Lower lobe of right lung (tissue), 2 donors: ENCODE measurements around the gene GEN1. TPM values are rescaled to one million over a fixed set of nuclear protein-coding genes. Genes with fewer than 3 reads are reported as not detected.

Experiments
- ATAC-seq, 2 donors: fragments of 200-7000 bp; cut with Tn5 transposase; one replicate each; pipeline ENCODE4 v1.9.1; 2020 to 2022; ENCODE audit warnings: mild to moderate bottlenecking in 2 of 2, moderate library complexity in 2 of 2
- DNase-seq: peaks from one replicate; pipeline ENCODE4 v3.0.0-alpha.2; 2020
- H3K27ac ChIP-seq: fragments of 200-600 bp; one replicate; pipeline ENCODE4 v1.8.0; 2022
- H3K27me3 ChIP-seq: fragments of 200-600 bp; one replicate; pipeline ENCODE4 v1.8.0; 2022; ENCODE audit warnings: low read depth
- H3K36me3 ChIP-seq: fragments of 200-600 bp; one replicate; pipeline ENCODE4 v1.8.0; 2022; ENCODE audit warnings: mild to moderate bottlenecking
- H3K4me1 ChIP-seq: fragments of 200-600 bp; one replicate; pipeline ENCODE4 v1.8.0; 2022
- H3K4me3 ChIP-seq: fragments of 200-600 bp; one replicate; pipeline ENCODE4 v1.8.0; 2022; ENCODE audit warnings: mild to moderate bottlenecking
- H3K9me3 ChIP-seq: fragments of 200-600 bp; one replicate; pipeline ENCODE4 v1.8.0; 2022
- intact Hi-C: fragments of 100-400 bp; cut with DNase I; formaldehyde crosslinking; loops from one replicate; pipeline ENCODE4 v1.11.0; 2022
- total RNA-seq: library from RNA; stranded (reverse); fragmentation: NEBNext Ultra II Directional; extraction: Animal tissue kit (Norgen Biotek cat#: 25700); gene quantifications from one replicate; pipeline ENCODE4 v1.2.1, GENCODE V29; 2021
- TF ChIP-seq, protein P1 (sequence below): fragments of 200-600 bp; IDR thresholded peaks from one replicate; pipeline ENCODE4 v1.8.0; 2022; ENCODE audit warnings: antibody characterized with exemption, mild to moderate bottlenecking
- donor health status: DM: no; HTN: yes; CAD: no; lungs with severe emphysema.

GEN1 gene
- total RNA-seq, 1 donor from 2014 or later, result 9.0 TPM

DNA sequence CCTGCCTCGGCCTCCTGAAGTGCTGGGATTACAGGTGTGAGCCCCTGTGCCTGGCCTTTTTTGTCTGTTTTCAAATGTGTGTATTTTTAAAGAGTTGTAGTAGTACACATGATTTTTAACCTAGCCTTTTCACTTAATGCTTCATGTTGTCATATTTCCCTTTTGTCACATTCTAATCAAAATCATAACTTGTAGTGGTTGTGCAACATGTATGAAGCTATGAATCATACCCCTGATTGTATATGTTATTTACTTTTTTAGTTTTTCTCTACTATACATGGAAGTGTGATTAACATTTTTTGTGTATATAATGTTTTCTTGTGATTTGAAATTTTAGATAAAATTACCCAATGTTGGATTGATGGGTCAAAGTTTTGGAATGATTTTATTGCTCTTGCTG is 8.5 kb downstream of the GEN1 start:
- Histone ChIP-seq H3K27me3 (no peaks in the 10 kb centered on the region), H3K4me3 (no peak overlapping the region), H3K9me3 (no peaks in the 10 kb centered on the region), H3K4me1 (no peaks in the 10 kb centered on the region), H3K27ac (no peak overlapping the region), H3K36me3 (no peaks in the 10 kb centered on the region)
- ATAC-seq (no peak), DNase-seq (no peak)
- TF ChIP-seq, protein P1, sequence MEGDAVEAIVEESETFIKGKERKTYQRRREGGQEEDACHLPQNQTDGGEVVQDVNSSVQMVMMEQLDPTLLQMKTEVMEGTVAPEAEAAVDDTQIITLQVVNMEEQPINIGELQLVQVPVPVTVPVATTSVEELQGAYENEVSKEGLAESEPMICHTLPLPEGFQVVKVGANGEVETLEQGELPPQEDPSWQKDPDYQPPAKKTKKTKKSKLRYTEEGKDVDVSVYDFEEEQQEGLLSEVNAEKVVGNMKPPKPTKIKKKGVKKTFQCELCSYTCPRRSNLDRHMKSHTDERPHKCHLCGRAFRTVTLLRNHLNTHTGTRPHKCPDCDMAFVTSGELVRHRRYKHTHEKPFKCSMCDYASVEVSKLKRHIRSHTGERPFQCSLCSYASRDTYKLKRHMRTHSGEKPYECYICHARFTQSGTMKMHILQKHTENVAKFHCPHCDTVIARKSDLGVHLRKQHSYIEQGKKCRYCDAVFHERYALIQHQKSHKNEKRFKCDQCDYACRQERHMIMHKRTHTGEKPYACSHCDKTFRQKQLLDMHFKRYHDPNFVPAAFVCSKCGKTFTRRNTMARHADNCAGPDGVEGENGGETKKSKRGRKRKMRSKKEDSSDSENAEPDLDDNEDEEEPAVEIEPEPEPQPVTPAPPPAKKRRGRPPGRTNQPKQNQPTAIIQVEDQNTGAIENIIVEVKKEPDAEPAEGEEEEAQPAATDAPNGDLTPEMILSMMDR, result no peak
- intact Hi-C loops, result no loop called here

DNA sequence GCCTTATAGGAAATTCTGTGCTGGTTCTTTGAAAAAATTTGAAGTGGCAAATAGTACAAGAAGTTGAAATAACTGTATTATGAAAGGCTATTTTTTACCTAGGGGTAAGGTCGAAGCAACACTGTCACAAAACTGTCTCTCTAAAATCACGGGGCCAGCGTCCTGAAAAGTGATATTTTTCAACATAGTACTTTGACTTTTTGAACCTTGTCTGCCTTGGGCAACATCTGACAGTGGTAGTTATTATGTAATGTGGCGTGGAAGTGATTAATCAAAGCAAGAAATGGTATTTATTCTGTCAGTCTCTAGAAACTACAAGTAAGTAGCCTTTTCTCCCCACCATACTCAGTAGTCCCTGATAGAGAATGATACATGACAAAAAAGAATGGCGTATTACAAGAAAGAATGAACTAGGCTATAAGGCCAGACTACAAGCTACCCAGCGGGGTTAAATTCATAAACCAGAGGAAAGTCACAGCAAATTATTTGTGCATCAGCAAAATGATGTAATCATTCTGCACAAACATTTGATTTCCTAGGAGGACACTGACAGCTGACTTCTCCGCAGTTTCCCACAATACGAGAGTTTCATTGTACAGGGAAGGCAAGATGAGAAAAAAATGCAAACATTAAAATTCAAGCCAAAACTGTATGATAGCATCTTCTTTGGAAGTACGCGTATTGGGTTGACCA is 9.8 kb downstream of the GEN1 start:
- TF ChIP-seq, protein P1, result no peak
- no peak overlapping the region for H3K27ac ChIP-seq
- H3K4me1 ChIP-seq, result no peaks in the 10 kb centered on the region
- no peaks in the 10 kb centered on the region for H3K36me3 ChIP-seq
- no peaks in the 10 kb centered on the region for H3K27me3 ChIP-seq
- ATAC-seq (no peak), DNase-seq (no peak)
- intact Hi-C loops, result no loop called here
- no peak overlapping the region for H3K4me3 ChIP-seq
- H3K9me3 ChIP-seq, result no peaks in the 10 kb centered on the region

DNA sequence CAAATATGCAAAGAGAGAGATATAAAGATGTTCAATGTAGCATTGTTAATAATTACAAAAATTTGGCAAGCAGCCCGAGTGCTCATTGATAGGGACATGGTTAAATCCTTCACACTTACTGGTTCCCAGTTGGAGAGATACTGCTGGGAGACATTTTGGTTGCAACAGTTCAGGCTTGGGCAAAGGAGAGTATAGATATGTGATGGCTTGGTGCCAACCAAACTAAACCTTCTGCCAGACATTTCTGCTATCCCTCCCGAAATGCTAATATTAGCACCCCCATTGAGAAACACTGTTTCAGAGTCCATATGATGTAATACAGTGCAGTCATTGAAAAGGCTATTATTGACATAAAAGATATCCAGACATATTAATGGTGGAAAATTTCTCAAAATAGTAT is 11.5 kb downstream of the GEN1 start:
- H3K27me3 ChIP-seq, result no peaks in the 10 kb centered on the region
- no peaks in the 10 kb centered on the region for H3K9me3 ChIP-seq
- TF ChIP-seq, protein P1, result no peak
- no peak for ATAC-seq
- no peaks in the 10 kb centered on the region for H3K4me1 ChIP-seq
- no peak overlapping the region for H3K4me3 ChIP-seq
- H3K27ac ChIP-seq, result no peak overlapping the region
- intact Hi-C loops, result no loop called here
- H3K36me3 ChIP-seq, result no peaks in the 10 kb centered on the region
- no peak for DNase-seq

DNA sequence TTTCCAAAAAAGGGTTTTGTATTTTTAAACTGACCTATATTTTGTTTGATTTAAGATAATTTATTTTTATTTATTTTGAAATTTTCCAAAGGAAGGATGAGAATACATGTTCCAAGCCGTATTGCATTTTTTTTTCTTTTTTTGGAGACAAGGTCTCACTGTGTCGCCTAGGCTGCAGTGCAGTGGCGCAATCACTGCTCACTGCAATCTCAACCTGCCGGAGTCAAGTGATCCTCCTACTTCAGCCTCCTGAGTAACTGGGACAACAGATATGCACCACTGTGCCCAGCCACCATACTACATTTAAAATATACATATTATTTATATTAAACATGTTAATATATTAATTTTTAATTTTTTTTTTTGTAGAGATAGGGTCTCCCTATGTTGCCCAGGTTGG is 15.0 kb downstream of the GEN1 start:
- Histone ChIP-seq H3K27ac (no peak overlapping the region), H3K27me3 (no peaks in the 10 kb centered on the region), H3K36me3 (no peaks in the 10 kb centered on the region), H3K4me1 (no peaks in the 10 kb centered on the region), H3K4me3 (no peak overlapping the region), H3K9me3 (no peaks in the 10 kb centered on the region)
- intact Hi-C loops, result no loop called here
- TF ChIP-seq, protein P1, result no peak
- DNase-seq, result no peak
- no peak for ATAC-seq

DNA sequence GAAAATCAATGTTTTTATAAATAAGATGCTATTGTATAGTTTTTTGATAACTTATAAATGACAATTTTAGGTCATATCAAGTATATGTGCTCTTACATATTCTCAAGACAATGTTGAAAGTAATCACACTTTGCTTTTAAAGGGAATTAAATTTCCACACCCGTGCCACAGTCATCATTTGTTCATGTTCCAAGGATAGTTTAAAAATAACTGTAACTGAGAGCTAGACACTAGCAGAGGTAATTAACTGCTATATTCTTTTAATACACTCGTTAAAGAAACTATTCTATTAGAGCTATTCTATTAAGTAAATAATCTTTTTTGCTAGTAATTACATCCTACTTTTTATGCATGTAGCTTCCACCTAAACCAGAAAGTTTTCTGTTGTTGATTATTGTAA is 18.0 kb downstream of the GEN1 start:
- intact Hi-C loops, result no loop called here
- TF ChIP-seq, protein P1, result no peak
- no peak for DNase-seq
- ATAC-seq, result no peak
- H3K27me3 ChIP-seq, result no peaks in the 10 kb centered on the region
- no peaks in the 10 kb centered on the region for H3K9me3 ChIP-seq
- no peaks in the 10 kb centered on the region for H3K4me1 ChIP-seq
- H3K36me3 ChIP-seq, result no peaks in the 10 kb centered on the region
- H3K4me3 ChIP-seq, result no peak overlapping the region
- no peak overlapping the region for H3K27ac ChIP-seq
